Measurements from ENCODE around the gene HSD11B2. TPM values are rescaled to one million over a fixed set of nuclear protein-coding genes. Genes with fewer than 3 reads are reported as not detected.
A peak's percentile ranks its signal among the peaks of the same experiment; 100 is the strongest.

Gene HSD11B2
- total RNA-seq, 2 donors from 2014 or later = not detected

- H3K4me1 ChIP-seq (ENCODE audit: control insufficient read depth in 1 of 2, low read depth in 2 of 2) = peaks cover 0 to 58% of the 10 kb centered on the region in 2 donors
- TF ChIP-seq CTCF (IDR thresholded peaks at IDR 0.05) = no peak
- ATAC-seq (ENCODE audit: insufficient number of reproducible peaks, low FRiP score, low read depth) (peak; percentile 19), DNase-seq (ENCODE audit: low spot score) (no peak)
- H3K9me3 ChIP-seq = no peaks in the 10 kb centered on the region
- H3K4me3 ChIP-seq = no peak overlapping the region
- peaks cover 10% of the 10 kb centered on the region for H3K36me3 ChIP-seq
- no peak overlapping the region for H3K27ac ChIP-seq
- H3K27me3 ChIP-seq (replicated peaks; ENCODE audit: insufficient read depth) = no peaks in the 10 kb centered on the region
Measured at GRCh38 chr16:67445913-67446907, 15.3 kb downstream of the HSD11B2 start.

- Histone ChIP-seq H3K27ac (no peak overlapping the region), H3K36me3 (peaks cover 16% of the 10 kb centered on the region)
Measured at GRCh38 chr16:67446968-67447507, 16.1 kb downstream of the HSD11B2 start.

DNA sequence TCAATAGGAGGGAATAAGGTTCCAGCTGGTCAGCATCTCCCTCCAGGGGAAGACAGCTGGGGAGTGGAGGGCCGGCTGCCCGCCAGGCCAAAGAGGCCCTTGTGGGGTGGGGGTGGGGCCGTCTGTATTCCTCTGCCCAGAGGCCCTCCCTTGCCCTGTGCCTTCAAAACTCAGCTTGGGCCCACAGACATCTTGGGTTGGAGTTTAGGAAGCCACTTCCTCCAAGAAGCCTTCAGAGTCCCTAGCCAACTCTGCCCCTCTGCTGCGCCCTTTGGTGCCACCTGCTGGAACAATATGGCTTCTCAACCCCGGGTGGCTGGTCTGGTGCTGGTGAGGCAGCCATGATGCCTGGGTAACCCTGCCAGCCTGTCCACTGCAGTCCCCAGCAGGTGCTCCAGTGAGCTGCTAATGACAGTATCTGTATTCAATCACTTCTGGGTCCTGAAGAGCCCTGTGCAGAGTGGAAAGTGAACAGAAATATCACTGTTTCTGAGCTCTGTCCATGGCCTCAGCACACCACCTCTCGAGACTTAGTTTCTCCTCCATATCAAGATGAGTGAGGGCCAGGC, 16.7 kb downstream of the HSD11B2 start:
- Histone ChIP-seq H3K4me3 (no peak overlapping the region), H3K27ac (no peak overlapping the region), H3K4me1 (ENCODE audit: control insufficient read depth in 1 of 2, low read depth in 2 of 2) (peaks cover 0 to 54% of the 10 kb centered on the region in 2 donors), H3K27me3 (replicated peaks; ENCODE audit: insufficient read depth) (no peaks in the 10 kb centered on the region), H3K36me3 (peaks cover 18% of the 10 kb centered on the region), H3K9me3 (no peaks in the 10 kb centered on the region)
- no peak for TF ChIP-seq CTCF (IDR thresholded peaks at IDR 0.05)
- no peak for ATAC-seq (ENCODE audit: insufficient number of reproducible peaks, low FRiP score, low read depth)
- DNase-seq (ENCODE audit: low spot score) = no peak

More at GRCh38 chr16:67446968-67447507, 16.1 kb downstream of the HSD11B2 start:
- TF ChIP-seq CTCF (IDR thresholded peaks at IDR 0.05) = no peak
- Histone ChIP-seq H3K4me1 (ENCODE audit: control insufficient read depth in 1 of 2, low read depth in 2 of 2) (peaks cover 0 to 58% of the 10 kb centered on the region in 2 donors), H3K27me3 (replicated peaks; ENCODE audit: insufficient read depth) (no peaks in the 10 kb centered on the region), H3K9me3 (no peaks in the 10 kb centered on the region), H3K4me3 (no peak overlapping the region)
- ATAC-seq (ENCODE audit: insufficient number of reproducible peaks, low FRiP score, low read depth) (no peak), DNase-seq (ENCODE audit: low spot score) (no peak)

DNA sequence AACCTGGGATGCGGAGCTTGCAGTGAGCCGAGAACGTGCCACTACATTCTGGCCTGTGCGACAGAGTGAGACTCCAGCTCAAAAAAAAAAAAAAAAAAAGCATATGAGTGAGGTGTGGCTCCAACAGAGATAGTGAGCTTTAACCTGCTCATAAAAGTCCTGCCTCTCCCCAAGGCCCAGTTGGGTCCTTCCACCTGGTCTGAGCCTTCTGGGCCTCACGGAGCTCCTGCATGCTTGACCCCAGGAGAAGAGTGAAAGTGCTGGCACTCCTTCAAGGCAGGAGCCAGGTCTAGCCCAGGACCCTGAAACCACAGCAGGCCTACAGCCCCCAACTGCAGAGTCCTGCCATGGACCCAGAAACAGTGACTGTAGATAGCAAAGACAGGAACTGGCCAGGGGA, 17.7 kb downstream of the HSD11B2 start:
- no peak for DNase-seq (ENCODE audit: low spot score)
- H3K36me3 ChIP-seq = peaks cover 27% of the 10 kb centered on the region
- H3K4me1 ChIP-seq (ENCODE audit: control insufficient read depth in 1 of 2, low read depth in 2 of 2) = peaks cover 0 to 45% of the 10 kb centered on the region in 2 donors
- H3K27ac ChIP-seq = no peak overlapping the region
- no peak for ATAC-seq (ENCODE audit: insufficient number of reproducible peaks, low FRiP score, low read depth)
- H3K9me3 ChIP-seq = no peaks in the 10 kb centered on the region
- no peaks in the 10 kb centered on the region for H3K27me3 ChIP-seq (replicated peaks; ENCODE audit: insufficient read depth)
- TF ChIP-seq CTCF (IDR thresholded peaks at IDR 0.05) = no peak
- no peak overlapping the region for H3K4me3 ChIP-seq

GRCh38 chr16:67449336-67449735, 18.4 kb downstream of the HSD11B2 start:
- no peaks in the 10 kb centered on the region for H3K9me3 ChIP-seq
- ATAC-seq (ENCODE audit: insufficient number of reproducible peaks, low FRiP score, low read depth) (no peak), DNase-seq (ENCODE audit: low spot score) (no peak)
- no peaks in the 10 kb centered on the region for H3K27me3 ChIP-seq (replicated peaks; ENCODE audit: insufficient read depth)
- H3K27ac ChIP-seq = no peak overlapping the region
- peaks cover 0 to 38% of the 10 kb centered on the region in 2 donors for H3K4me1 ChIP-seq (ENCODE audit: control insufficient read depth in 1 of 2, low read depth in 2 of 2)
- H3K4me3 ChIP-seq = no peak overlapping the region
- peaks cover 24% of the 10 kb centered on the region for H3K36me3 ChIP-seq
- TF ChIP-seq CTCF (IDR thresholded peaks at IDR 0.05) = no peak
